Smooth muscle cell (in vitro differentiated cells): ENCODE results near the gene GPS1. TPM values are rescaled to one million over a fixed set of nuclear protein-coding genes. Genes with fewer than 3 reads are reported as not detected.
A peak's percentile ranks its signal among the peaks of the same experiment; 100 is the strongest.

Experiments used
- DNase-seq: peaks from one replicate; lab custom pipeline; 2025; ENCODE audit not compliant: unreplicated experiment; lab: John Stamatoyannopoulos, UW
- H2AFZ ChIP-seq: fragments of 200-600 bp; sonication (generic); 2 replicates; pipeline ENCODE4 v1.6.0; 2016; ENCODE audit warnings: antibody characterized with exemption, low read depth, mild to moderate bottlenecking
- H3F3A ChIP-seq: fragments of 200-600 bp; sonication (generic); 2 replicates; pipeline ENCODE4 v1.6.0; 2017; ENCODE audit warnings: antibody characterized with exemption, low read depth
- H3K27ac ChIP-seq: fragments of 200-600 bp; sonication (generic); 2 replicates; pipeline ENCODE4 v1.5.1; 2016; ENCODE audit warnings: low read depth, mild to moderate bottlenecking
- H3K27me3 ChIP-seq: fragments of 200-600 bp; sonication (generic); 2 replicates; pipeline ENCODE4 v1.6.1; 2016; ENCODE audit warnings: low read depth, mild to moderate bottlenecking
- H3K36me3 ChIP-seq: fragments of 200-600 bp; sonication (generic); 2 replicates; pipeline ENCODE4 v1.5.1; 2016; ENCODE audit warnings: low read depth
- H3K4me1 ChIP-seq: fragments of 200-600 bp; sonication (generic); 2 replicates; pipeline ENCODE4 v1.5.1; 2016; ENCODE audit warnings: low read depth
- H3K4me2 ChIP-seq: fragments of 200-600 bp; sonication (generic); 2 replicates; pipeline ENCODE4 v1.6.0; 2016; ENCODE audit warnings: mild to moderate bottlenecking
- H3K4me3 ChIP-seq: fragments of 200-600 bp; sonication (generic); 2 replicates; pipeline ENCODE4 v1.5.1; 2016; ENCODE audit warnings: mild to moderate bottlenecking
- H3K79me2 ChIP-seq: fragments of 200-600 bp; sonication (generic); 2 replicates; pipeline ENCODE4 v1.6.0; 2016; ENCODE audit warnings: low read depth, mild to moderate bottlenecking
- H3K9ac ChIP-seq: fragments of 200-600 bp; sonication (generic); 2 replicates; pipeline ENCODE4 v1.6.0; 2016; ENCODE audit warnings: low read depth
- H3K9me3 ChIP-seq: fragments of 200-600 bp; sonication (generic); replicated peaks from 2 replicates; pipeline ENCODE4 v1.5.1; 2016; ENCODE audit warnings: low read depth
- H4K20me1 ChIP-seq: fragments of 200-600 bp; sonication (generic); 2 replicates; pipeline ENCODE4 v1.6.0; 2016; ENCODE audit warnings: low read depth
- CTCF ChIP-seq: fragments of 200-600 bp; sonication (generic); IDR thresholded peaks from 2 replicates; pipeline ENCODE4 v1.5.1; 2017; ENCODE audit warnings: borderline replicate concordance, mild to moderate bottlenecking, antibody characterized with exemption; ENCODE audit not compliant: insufficient read depth, poor library complexity, severe bottlenecking
- WGBS: methylation state at CpG from one replicate; pipeline ENCODE4 v1.1.7; 2016; ENCODE audit warnings: low lambda C conversion rate; 5-methylcytosine and 5-hydroxymethylcytosine counted together
- polyA plus RNA-seq: library from polyadenylated mRNA; unstranded; fragments of >200 nt; fragmentation: Nextera tagmentation; extraction: Ambion mirVana; gene quantifications from 2 replicates; pipeline ENCODE4 v1.2.1, GENCODE V29; 2016
- total RNA-seq: library from RNA; depleted of rRNA; stranded (reverse); fragments of >200 nt; gene quantifications from 2 replicates; pipeline ENCODE4 v1.2.3, GENCODE V29; 2014

The GPS1 gene
- total and polyA plus RNA-seq, 2 experiments from 2014 or later: 93.7 to 134 TPM

- WGBS: 13% methylated on average over 62 of the region's 88 CpGs
- DNase-seq: no peak
- TF ChIP-seq CTCF: no peak
- Histone ChIP-seq H3K27me3 (no peaks in the 10 kb centered on the region), H3K79me2 (peaks cover 5% of the 10 kb centered on the region), H3K4me1 (peaks cover 6% of the 10 kb centered on the region), H3K27ac (no peak within 1 kb of the TSS), H3K9ac (peak within 1 kb of the TSS; percentile 88), H3K36me3 (no peaks in the 10 kb centered on the region), H3F3A (no peaks in the 10 kb centered on the region), H3K4me3 (peak within 1 kb of the TSS; percentile 74), H3K4me2 (peak within 1 kb of the TSS; percentile 96), H3K9me3 (no peaks in the 10 kb centered on the region), H2AFZ (peak within 1 kb of the TSS; percentile 92), H4K20me1 (no peaks in the 10 kb centered on the region)
Measured at GRCh38 chr17:82065638-82066303, 14.1 kb downstream of the GPS1 start, which contains the start of gene DUS1L. Gene DUS1L, minus strand, starts transcription at chr17:82065804. Its CDS starts 745 bp downstream, at chr17:82065059.

- no peak overlapping the region for H3K9ac ChIP-seq
- no peak for TF ChIP-seq CTCF
Measured at GRCh38 chr17:82070611-82071010, 18.9 kb downstream of the GPS1 start.

GRCh38 chr17:82072827-82073226 lies 21.1 kb downstream of the GPS1 start:
- Histone ChIP-seq H3K27ac (no peak overlapping the region), H3F3A (no peaks in the 10 kb centered on the region), H3K79me2 (no peaks in the 10 kb centered on the region), H3K4me2 (no peak overlapping the region), H3K4me1 (no peaks in the 10 kb centered on the region), H3K4me3 (no peak overlapping the region), H3K36me3 (no peaks in the 10 kb centered on the region), H2AFZ (no peak overlapping the region), H3K9ac (no peak overlapping the region), H3K9me3 (no peaks in the 10 kb centered on the region), H4K20me1 (no peaks in the 10 kb centered on the region), H3K27me3 (no peaks in the 10 kb centered on the region)
- TF ChIP-seq CTCF: no peak
- 95% methylated on average over 6 of the region's 6 CpGs for WGBS
- DNase-seq: no peak

More at GRCh38 chr17:82070611-82071010, 18.9 kb downstream of the GPS1 start:
- DNase-seq: no peak
- Histone ChIP-seq H3K4me2 (no peak overlapping the region), H3K4me1 (no peaks in the 10 kb centered on the region), H3K9me3 (no peaks in the 10 kb centered on the region), H3F3A (no peaks in the 10 kb centered on the region), H4K20me1 (no peaks in the 10 kb centered on the region), H3K4me3 (no peak overlapping the region), H3K79me2 (no peaks in the 10 kb centered on the region), H3K27ac (no peak overlapping the region), H3K27me3 (no peaks in the 10 kb centered on the region), H3K36me3 (no peaks in the 10 kb centered on the region), H2AFZ (no peak overlapping the region)

GRCh38 chr17:82073446-82073845 lies 21.7 kb downstream of the GPS1 start:
- WGBS: 92% methylated on average over 9 of the region's 9 CpGs
- no peak overlapping the region for H3K4me2 ChIP-seq
- no peaks in the 10 kb centered on the region for H3K9me3 ChIP-seq
- no peak for TF ChIP-seq CTCF
- H3K79me2 ChIP-seq: no peaks in the 10 kb centered on the region
- no peaks in the 10 kb centered on the region for H3K27me3 ChIP-seq
- H4K20me1 ChIP-seq: no peaks in the 10 kb centered on the region
- no peak overlapping the region for H2AFZ ChIP-seq
- DNase-seq: no peak
- H3K4me1 ChIP-seq: no peaks in the 10 kb centered on the region
- H3K4me3 ChIP-seq: no peak overlapping the region
- H3F3A ChIP-seq: no peaks in the 10 kb centered on the region
- H3K36me3 ChIP-seq: no peaks in the 10 kb centered on the region
- H3K9ac ChIP-seq: no peak overlapping the region
- no peak overlapping the region for H3K27ac ChIP-seq
